K562 (cell line): ENCODE results near the gene ALK. TPM values are rescaled to one million over a fixed set of nuclear protein-coding genes. Genes with fewer than 3 reads are reported as not detected.

ENCODE experiments used
- ATAC-seq: fragments of 200-7000 bp; cut with Tn5 transposase; 3 replicates; pipeline ENCODE4 v1.9.1; 2020; ENCODE audit warnings: moderate library complexity
- BruUV-seq: library from RNA; stranded (reverse); fragments of 400-500 nt; replicated peaks from 2 replicates; lab custom pipeline; 2021; lab: Mats Ljungman, UMichigan
- CTCF ChIA-PET: fragments of 300-600 bp; formaldehyde crosslinking; extraction: SDS; loops from one replicate; lab custom pipeline; 2021; ENCODE audit warnings: low intra/inter-chr PET ratio; lab: Yijun Ruan, JAX
- POLR2A ChIA-PET: fragments of 300-600, 350-650 bp; sonication (Branson Sonifier 250); formaldehyde crosslinking; extraction: SDS; loops from one replicate; lab custom pipeline; 2021; ENCODE audit warnings: antibody characterized with exemption, inconsistent platforms; lab: Yijun Ruan, JAX
- DNase-seq, 4 experiments: peaks; one replicate each; pipeline versions ENCODE4 v3.0.0 to v3.0.0-alpha.2; 2011 to 2018; ENCODE audit warnings: low spot score in 3 of 4, mixed read lengths in 3 of 4; ENCODE audit errors: extremely low read depth in 1 of 4
- FAIRE-seq: peaks from 2 replicates; lab custom pipeline; 2011; peaks lifted over from hg19 to GRCh38; lab: Jason Lieb, UNC
- H2AFZ ChIP-seq: 2 replicates; pipeline ENCODE4 v1.6.0; 2011; ENCODE audit warnings: low read depth, low read length, control low read depth, inconsistent platforms
- H3K27ac ChIP-seq: fragments of 200-600 bp; 3 replicates; pipeline ENCODE4 v1.8.0; 2011; ENCODE audit warnings: low read depth, mild to moderate bottlenecking, control low read depth, inconsistent platforms, low read length, moderate library complexity, mixed read lengths; ENCODE audit errors: extremely low read depth
- H3K27me3 ChIP-seq, 2 experiments: fragments of 300-600 bp in 1 of 2; 2 replicates in 1 of 2; 3 replicates in 1 of 2; pipeline versions ENCODE4 v1.6.0 to v1.8.0; 2011; ENCODE audit warnings: inconsistent platforms in 2 of 2, low read length in 2 of 2, mild to moderate bottlenecking in 1 of 2, mixed read lengths in 1 of 2, moderate library complexity in 1 of 2; ENCODE audit not compliant: control insufficient read depth in 2 of 2, insufficient read depth in 2 of 2
- H3K36me3 ChIP-seq: fragments of 300-600 bp; 3 replicates; pipeline ENCODE4 v1.8.0; 2011; ENCODE audit warnings: mild to moderate bottlenecking, low read length, inconsistent platforms; ENCODE audit not compliant: control insufficient read depth, insufficient read depth
- H3K4me1 ChIP-seq, 2 experiments: fragments of 200-600 bp in 1 of 2; replicated peaks in 1 of 2; 2 replicates in 1 of 2; 3 replicates in 1 of 2; pipeline versions ENCODE4 v1.5.1 to v1.8.0; 2011; ENCODE audit warnings: inconsistent platforms in 2 of 2, low read length in 2 of 2, mild to moderate bottlenecking in 1 of 2, mixed read lengths in 1 of 2, moderate library complexity in 1 of 2; ENCODE audit not compliant: control insufficient read depth in 2 of 2, insufficient read depth in 2 of 2
- H3K4me2 ChIP-seq: 2 replicates; pipeline ENCODE4 v1.6.1; 2011; ENCODE audit warnings: low read length, control low read depth, inconsistent platforms, mixed read lengths; ENCODE audit not compliant: insufficient read depth
- H3K4me3 ChIP-seq: fragments of 200-600 bp; sonication (generic), shearing (Covaris generic); 2 replicates; pipeline ENCODE4 v1.5.1; 2016; ENCODE audit warnings: control low read depth, inconsistent platforms
- H3K79me2 ChIP-seq: fragments of 200-600 bp; 3 replicates; pipeline ENCODE4 v1.8.0; 2011; ENCODE audit warnings: low read length, inconsistent platforms; ENCODE audit not compliant: control insufficient read depth, insufficient read depth
- H3K9ac ChIP-seq, 2 experiments: 2 replicates each; pipeline versions ENCODE4 v1.6.0 to v1.6.1; 2011; ENCODE audit warnings: low read depth in 2 of 2, low read length in 2 of 2, control low read depth in 1 of 2, inconsistent platforms in 1 of 2, mild to moderate bottlenecking in 1 of 2, mixed read lengths in 1 of 2; ENCODE audit not compliant: insufficient read depth in 1 of 2
- H3K9me1 ChIP-seq: one replicate; pipeline ENCODE4 v1.6.0; 2011; ENCODE audit warnings: inconsistent platforms, mild to moderate bottlenecking, low read length, moderate library complexity; ENCODE audit not compliant: control insufficient read depth, insufficient read depth
- H3K9me3 ChIP-seq: replicated peaks from 2 replicates; pipeline ENCODE4 v1.5.1; 2011; ENCODE audit warnings: low read depth, low read length, inconsistent platforms; ENCODE audit not compliant: control insufficient read depth, insufficient read depth
- H4K20me1 ChIP-seq: replicated peaks from 2 replicates; pipeline ENCODE4 v1.6.1; 2011; ENCODE audit warnings: low read length, inconsistent platforms, mixed read lengths; ENCODE audit not compliant: control insufficient read depth, insufficient read depth
- CEBPG ChIP-seq, 3 experiments: fragments of 200-800 bp in 1 of 3; sonication (Bioruptor generic) in 1 of 3; sonication (generic) in 1 of 3; formaldehyde crosslinking in 1 of 3; IDR thresholded peaks in 2 of 3; conservative IDR thresholded peaks in 1 of 3; 2 replicates each; pipeline versions ENCODE4 v1.6.1 to v1.8.0; 2016 to 2022; ENCODE audit warnings: missing compliant biosample characterization in 2 of 3, missing genetic modification characterization in 2 of 3, mild to moderate bottlenecking in 1 of 3, missing genetic modification reagents in 1 of 3
- HEY1 ChIP-seq: fragments of 250-450 bp; sonication (Bioruptor Pico); IDR thresholded peaks from 2 replicates; pipeline ENCODE4 v1.5.0; 2020; ENCODE audit warnings: mild to moderate bottlenecking, moderate library complexity, borderline replicate concordance
- KAT8 ChIP-seq: fragments of 450-650 bp; IDR thresholded peaks from 2 replicates; pipeline ENCODE4 v1.6.1; 2016; ENCODE audit warnings: low read depth, mild to moderate bottlenecking
- POLR2B ChIP-seq: fragments of 450-650 bp; IDR thresholded peaks from 2 replicates; pipeline ENCODE4 v1.6.1; 2018; ENCODE audit warnings: low read depth; ENCODE audit not compliant: partially characterized antibody
- ZFX ChIP-seq: sonication (generic); formaldehyde crosslinking; IDR thresholded peaks from 2 replicates; pipeline ENCODE4 v1.8.0; 2022; ENCODE audit warnings: mild to moderate bottlenecking, missing genetic modification reagents, moderate library complexity
- ZNF431 ChIP-seq: sonication (generic); formaldehyde crosslinking; IDR thresholded peaks from 2 replicates; pipeline ENCODE4 v1.8.0; 2022; ENCODE audit warnings: mild to moderate bottlenecking, missing genetic modification reagents
- WGBS: fragments of 100-300 bp; shearing (Covaris generic); methylation state at CpG from one replicate; pipeline ENCODE4 v1.1.6; 2016; ENCODE audit warnings: low coverage, mixed read lengths; ENCODE audit not compliant: insufficient coverage; ENCODE audit errors: missing lambda C conversion rate; 5-methylcytosine and 5-hydroxymethylcytosine counted together
- in situ Hi-C: fragments of 300-500 bp; cut with MboI; formaldehyde crosslinking; loops from 4 replicates; pipeline ENCODE4 v1.15.0; 2018; ENCODE audit warnings: inconsistent platforms, mixed read lengths
- intact Hi-C: fragments of 100-400 bp; cut with micrococcal nuclease; formaldehyde crosslinking; loops from 2 replicates; pipeline ENCODE4 v1.14.2; 2022
- polyA plus RNA-seq, 8 experiments: library from polyadenylated mRNA; depleted of rRNA in 4 of 8; stranded (reverse) in 5 of 8; unstranded in 3 of 8; fragments of >200 nt; fragmentation: Nextera tagmentation in 2 of 8; fragmentation: Illumina TruSeq in 1 of 8; extraction: Ambion mirVana in 2 of 8; extraction: Trizol in 1 of 8; gene quantifications; 2 replicates each; pipeline versions ENCODE4 v1.2.1 to v1.2.3, GENCODE V29; 2011 to 2014; ENCODE audit warnings: inconsistent platforms in 1 of 8, missing spikeins in 1 of 8
- total RNA-seq, 7 experiments: library from RNA; depleted of rRNA in 6 of 7; stranded (reverse); fragments of >200 nt in 6 of 7; fragmentation: Illumina TruSeq in 2 of 7; extraction: Trizol in 2 of 7; gene quantifications; 2 replicates each; pipeline versions ENCODE4 v1.2.1 to v1.2.3, GENCODE V29; 2011 to 2021; ENCODE audit warnings: low replicate concordance in 1 of 7
- TF ChIP-seq, protein P1 (sequence below): fragments of 250-450 bp; sonication (Bioruptor Pico); IDR thresholded peaks from 2 replicates; pipeline ENCODE4 v1.8.0; 2022; ENCODE audit warnings: inconsistent platforms, mild to moderate bottlenecking, moderate library complexity, borderline replicate concordance
- TF ChIP-seq, protein P2 (sequence below): fragments of 450-650 bp; formaldehyde crosslinking; IDR thresholded peaks from 2 replicates; pipeline ENCODE4 v1.4.0; 2020; ENCODE audit warnings: mild to moderate bottlenecking, moderate library complexity
- TF ChIP-seq, protein P3 (sequence below): fragments of 450-650 bp; IDR thresholded peaks from 2 replicates; pipeline ENCODE4 v1.6.1; 2016; ENCODE audit warnings: antibody characterized with exemption
- TF ChIP-seq, protein P4 (sequence below): fragments of 450-650 bp; formaldehyde crosslinking; IDR thresholded peaks from 2 replicates; pipeline ENCODE4 v1.4.0; 2022; ENCODE audit warnings: mild to moderate bottlenecking, moderate library complexity
- TF ChIP-seq, protein P5 (sequence below): sonication (generic); formaldehyde crosslinking; IDR thresholded peaks from 2 replicates; pipeline ENCODE4 v1.8.0; 2023; ENCODE audit warnings: mild to moderate bottlenecking, missing genetic modification reagents

Gene ALK
- total and polyA plus RNA-seq, 9 of the 15 experiments (the other 6 are each of a cell fraction or from before 2014, with no cell fraction given) = not detected

DNA sequence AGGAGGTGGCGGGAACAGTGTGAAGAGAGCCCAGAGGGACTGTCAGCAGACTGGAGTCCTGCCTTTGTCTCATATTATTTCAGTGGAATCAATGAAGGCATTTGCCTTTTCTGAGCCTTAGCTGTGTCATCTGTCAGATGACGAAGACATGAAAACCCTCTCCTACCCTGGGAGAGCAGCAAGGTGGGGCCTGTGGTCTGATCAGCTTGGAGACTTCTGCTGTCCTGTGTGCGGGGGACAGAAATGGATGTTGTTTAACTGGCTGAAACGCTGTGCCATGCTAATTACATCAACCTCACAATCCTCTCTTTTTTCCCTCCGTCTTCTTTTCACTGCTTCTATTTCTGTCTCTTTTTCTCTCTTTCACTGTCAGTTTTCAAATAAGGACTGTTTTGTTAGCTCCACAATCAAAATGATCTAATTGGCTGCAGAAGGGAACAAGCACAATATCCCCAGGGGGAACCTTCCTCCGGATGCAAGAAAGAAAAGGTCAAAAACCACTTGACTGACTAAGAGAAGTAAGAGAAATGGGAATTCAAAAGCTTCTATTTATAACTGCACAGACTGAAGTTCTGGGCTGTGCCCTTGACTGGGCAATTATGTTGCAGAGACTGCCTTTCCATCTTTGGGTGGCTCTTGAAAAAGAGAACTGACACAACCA lies 466.1 kb downstream of the ALK start (continued):
- no peak for TF ChIP-seq POLR2B
- no peak for TF ChIP-seq KAT8
- no peak for TF ChIP-seq ZNF431
- TF ChIP-seq, protein P1, sequence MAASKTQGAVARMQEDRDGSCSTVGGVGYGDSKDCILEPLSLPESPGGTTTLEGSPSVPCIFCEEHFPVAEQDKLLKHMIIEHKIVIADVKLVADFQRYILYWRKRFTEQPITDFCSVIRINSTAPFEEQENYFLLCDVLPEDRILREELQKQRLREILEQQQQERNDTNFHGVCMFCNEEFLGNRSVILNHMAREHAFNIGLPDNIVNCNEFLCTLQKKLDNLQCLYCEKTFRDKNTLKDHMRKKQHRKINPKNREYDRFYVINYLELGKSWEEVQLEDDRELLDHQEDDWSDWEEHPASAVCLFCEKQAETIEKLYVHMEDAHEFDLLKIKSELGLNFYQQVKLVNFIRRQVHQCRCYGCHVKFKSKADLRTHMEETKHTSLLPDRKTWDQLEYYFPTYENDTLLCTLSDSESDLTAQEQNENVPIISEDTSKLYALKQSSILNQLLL (CRISPR knock-in tag) = no peak
- TF ChIP-seq, protein P2, sequence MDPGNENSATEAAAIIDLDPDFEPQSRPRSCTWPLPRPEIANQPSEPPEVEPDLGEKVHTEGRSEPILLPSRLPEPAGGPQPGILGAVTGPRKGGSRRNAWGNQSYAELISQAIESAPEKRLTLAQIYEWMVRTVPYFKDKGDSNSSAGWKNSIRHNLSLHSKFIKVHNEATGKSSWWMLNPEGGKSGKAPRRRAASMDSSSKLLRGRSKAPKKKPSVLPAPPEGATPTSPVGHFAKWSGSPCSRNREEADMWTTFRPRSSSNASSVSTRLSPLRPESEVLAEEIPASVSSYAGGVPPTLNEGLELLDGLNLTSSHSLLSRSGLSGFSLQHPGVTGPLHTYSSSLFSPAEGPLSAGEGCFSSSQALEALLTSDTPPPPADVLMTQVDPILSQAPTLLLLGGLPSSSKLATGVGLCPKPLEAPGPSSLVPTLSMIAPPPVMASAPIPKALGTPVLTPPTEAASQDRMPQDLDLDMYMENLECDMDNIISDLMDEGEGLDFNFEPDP = no peak
- no peak for TF ChIP-seq ZFX (CRISPR knock-in tag)

DNA sequence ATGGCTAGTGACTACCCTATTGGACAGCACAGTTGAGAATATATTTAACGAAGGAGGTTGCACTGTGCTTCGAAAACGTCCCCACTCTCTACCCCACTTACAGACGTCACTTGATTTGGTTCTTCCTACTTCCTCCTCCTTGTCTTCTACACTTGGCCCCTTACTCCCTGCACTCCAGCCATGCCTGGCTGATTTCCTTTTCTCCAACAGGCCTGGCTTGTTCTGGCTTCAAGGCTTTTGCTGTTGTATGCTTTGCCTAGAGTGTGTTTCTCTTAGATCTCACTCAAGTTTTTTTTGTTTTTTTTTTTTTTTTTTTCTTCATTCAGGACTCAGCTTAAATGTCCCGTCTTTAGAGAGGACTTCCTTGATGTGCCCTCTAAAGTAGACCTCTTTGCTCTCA lies 469.4 kb downstream of the ALK start:
- Histone ChIP-seq H4K20me1 (no peaks in the 10 kb centered on the region), H3K36me3 (no peaks in the 10 kb centered on the region), H3K9ac (no peak overlapping the region), H3K9me3 (no peaks in the 10 kb centered on the region), H2AFZ (no peak overlapping the region), H3K9me1 (no peaks in the 10 kb centered on the region), H3K4me2 (no peak overlapping the region), H3K79me2 (no peaks in the 10 kb centered on the region), H3K4me3 (no peak overlapping the region), H3K27ac (no peak overlapping the region), H3K27me3 (peaks cover 0 to 3% of the 10 kb centered on the region in 2 experiments; a peak in 2 of 5 replicates), H3K4me1 (no peaks in the 10 kb centered on the region)
- intact Hi-C loops = no loop called here
- FAIRE-seq = no peak
- no peak for DNase-seq
- in situ Hi-C loops = no loop called here
- no TSS peak for BruUV-seq
- WGBS = 0% methylated on average over 5 of the region's 5 CpGs
- ATAC-seq = no peak
- CTCF ChIA-PET = no interaction called here
- POLR2A ChIA-PET = interaction anchor here (0.6 kb wide), 1 partner anchor 148 kb away, joined by 3 read pairs; no protein-coding TSS in a partner anchor
- TF ChIP-seq, protein P3, sequence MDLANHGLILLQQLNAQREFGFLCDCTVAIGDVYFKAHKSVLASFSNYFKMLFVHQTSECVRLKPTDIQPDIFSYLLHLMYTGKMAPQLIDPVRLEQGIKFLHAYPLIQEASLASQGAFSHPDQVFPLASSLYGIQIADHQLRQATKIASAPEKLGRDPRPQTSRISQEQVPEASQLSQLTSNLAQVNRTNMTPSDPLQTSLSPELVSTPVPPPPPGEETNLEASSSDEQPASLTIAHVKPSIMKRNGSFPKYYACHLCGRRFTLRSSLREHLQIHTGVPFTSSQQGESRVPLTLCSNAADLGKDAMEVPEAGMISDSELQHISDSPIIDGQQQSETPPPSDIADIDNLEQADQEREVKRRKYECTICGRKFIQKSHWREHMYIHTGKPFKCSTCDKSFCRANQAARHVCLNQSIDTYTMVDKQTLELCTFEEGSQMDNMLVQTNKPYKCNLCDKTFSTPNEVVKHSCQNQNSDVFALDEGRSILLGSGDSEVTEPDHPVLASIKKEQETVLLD = no peak
- no peak for TF ChIP-seq HEY1 (CRISPR knock-in tag)
- TF ChIP-seq CEBPG (CRISPR knock-in tag; IDR thresholded peaks at IDR 0.05) = no peak
- TF ChIP-seq CEBPG (tag; conservative IDR thresholded peaks at IDR 0.05 in 1 of 2, IDR thresholded peaks at IDR 0.05 in 1 of 2) = no peak
- TF ChIP-seq, protein P4, sequence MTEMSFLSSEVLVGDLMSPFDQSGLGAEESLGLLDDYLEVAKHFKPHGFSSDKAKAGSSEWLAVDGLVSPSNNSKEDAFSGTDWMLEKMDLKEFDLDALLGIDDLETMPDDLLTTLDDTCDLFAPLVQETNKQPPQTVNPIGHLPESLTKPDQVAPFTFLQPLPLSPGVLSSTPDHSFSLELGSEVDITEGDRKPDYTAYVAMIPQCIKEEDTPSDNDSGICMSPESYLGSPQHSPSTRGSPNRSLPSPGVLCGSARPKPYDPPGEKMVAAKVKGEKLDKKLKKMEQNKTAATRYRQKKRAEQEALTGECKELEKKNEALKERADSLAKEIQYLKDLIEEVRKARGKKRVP = no peak
- TF ChIP-seq, protein P5, sequence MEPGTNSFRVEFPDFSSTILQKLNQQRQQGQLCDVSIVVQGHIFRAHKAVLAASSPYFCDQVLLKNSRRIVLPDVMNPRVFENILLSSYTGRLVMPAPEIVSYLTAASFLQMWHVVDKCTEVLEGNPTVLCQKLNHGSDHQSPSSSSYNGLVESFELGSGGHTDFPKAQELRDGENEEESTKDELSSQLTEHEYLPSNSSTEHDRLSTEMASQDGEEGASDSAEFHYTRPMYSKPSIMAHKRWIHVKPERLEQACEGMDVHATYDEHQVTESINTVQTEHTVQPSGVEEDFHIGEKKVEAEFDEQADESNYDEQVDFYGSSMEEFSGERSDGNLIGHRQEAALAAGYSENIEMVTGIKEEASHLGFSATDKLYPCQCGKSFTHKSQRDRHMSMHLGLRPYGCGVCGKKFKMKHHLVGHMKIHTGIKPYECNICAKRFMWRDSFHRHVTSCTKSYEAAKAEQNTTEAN (CRISPR knock-in tag) = no peak
